Pulmonary artery endothelial cell (primary cell): ENCODE data around the gene PDZD7. TPM values are rescaled to one million over a fixed set of nuclear protein-coding genes. Genes with fewer than 3 reads are reported as not detected.

ENCODE experiments used
- DNase-seq: peaks from one replicate; pipeline ENCODE4 v3.0.0-alpha.2; 2011; ENCODE audit warnings: low read depth, low spot score
- total RNA-seq: library from RNA; depleted of rRNA; stranded (reverse); fragments of >200 nt; gene quantifications from 2 replicates; pipeline ENCODE4 v1.2.3, GENCODE V29; 2014

The PDZD7 gene
- total RNA-seq, 1 donor from 2014 or later: 0.46 TPM

DNA sequence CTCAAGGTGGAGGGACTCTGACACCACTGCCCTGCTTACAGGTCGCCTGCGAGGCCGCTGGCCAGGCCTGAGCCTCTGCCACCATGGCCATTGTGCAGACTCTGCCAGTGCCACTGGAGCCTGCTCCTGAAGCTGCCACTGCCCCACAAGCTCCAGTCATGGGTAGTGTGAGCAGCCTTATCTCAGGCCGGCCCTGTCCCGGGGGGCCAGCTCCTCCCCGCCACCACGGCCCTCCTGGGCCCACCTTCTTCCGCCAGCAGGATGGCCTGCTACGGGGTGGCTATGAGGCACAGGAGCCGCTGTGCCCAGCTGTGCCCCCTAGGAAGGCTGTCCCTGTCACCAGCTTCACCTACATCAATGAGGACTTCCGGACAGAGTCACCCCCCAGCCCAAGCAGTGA is 28.5 kb downstream of the PDZD7 start:
- no peak for DNase-seq

DNA sequence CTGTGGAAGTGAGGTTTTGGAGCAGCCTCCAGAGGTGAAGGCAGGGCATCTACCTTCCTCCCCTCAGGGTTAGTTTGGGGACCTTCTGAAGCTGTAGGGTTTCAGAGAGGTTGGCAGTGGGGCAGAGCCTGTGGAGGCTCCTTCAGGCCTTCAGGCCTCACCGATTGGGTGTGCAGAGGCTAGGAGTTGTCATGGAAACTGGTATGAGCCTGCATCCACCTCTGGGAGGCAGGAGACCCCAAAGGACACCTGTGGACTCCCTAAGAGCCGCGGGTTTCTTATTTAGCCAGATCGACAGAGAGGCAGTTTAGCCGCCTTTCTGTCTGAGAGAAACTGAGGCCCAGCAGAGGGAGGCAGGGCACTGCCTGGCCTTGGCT is 29.3 kb downstream of the PDZD7 start:
- no peak for DNase-seq

- peak; percentile 89 for DNase-seq
Measured at GRCh38 chr10:101000915-101001658, 29.8 kb downstream of the PDZD7 start.

DNA sequence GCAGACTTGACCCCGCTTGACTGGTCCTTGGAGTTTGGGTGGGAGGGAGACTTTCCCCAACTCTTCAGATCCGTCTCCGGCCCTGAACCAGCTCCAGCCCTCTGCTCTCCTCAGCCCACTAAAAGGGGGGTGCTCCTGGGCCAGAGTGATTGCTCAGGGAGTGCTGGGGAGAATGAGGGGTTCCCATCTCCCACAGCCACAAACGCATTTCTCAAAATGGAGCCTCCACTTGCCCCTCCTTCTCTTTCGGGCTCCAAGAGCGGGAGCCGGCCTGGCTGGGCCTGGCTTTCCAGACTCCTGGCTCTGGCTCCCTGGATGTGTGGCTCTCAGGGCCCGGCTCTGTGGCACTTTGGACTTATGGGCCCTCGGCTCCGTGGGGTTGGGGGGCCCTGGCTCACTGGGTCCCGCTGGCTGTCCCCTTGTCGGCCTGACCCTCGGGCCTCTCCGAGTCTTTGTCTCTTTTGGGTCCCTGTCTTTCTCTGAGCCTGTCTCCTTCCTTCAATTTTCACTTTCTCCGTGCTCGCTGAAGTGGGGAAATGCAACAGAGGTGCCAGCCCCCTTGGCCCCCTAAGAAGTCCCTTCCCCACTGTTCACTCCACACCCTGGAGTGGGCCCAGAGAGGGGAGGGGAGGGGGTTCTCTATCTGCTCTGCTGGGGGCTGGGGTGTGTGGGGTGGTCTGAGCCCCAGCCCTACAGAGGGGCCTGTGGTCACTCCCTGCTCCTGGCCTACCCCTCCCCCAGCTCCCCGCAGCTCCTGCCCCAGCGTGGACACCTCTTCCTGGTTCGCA is 30.6 kb downstream of the PDZD7 start:
- no peak for DNase-seq

DNA sequence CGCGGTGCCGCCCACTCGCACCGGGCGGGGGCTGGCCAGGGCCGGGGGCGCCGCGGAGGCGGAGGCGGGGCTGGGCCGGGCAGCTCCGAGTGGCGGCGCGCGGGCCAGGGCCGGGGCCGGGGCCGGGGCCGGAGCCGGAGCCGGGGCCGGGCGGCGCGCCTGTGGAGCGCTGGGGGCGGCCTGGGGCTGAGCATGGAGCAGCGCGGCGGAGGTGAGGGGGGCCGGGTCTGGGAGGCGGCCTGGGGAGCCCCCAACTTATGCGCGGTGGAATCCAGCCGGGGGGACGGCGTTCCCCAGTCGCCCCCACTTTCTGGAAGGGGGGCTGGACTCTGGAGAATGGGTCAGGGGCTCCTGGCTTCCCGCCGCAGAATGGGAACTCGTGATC is 31.2 kb downstream of the PDZD7 start, which contains the start of gene LZTS2:
Gene LZTS2 (plus strand): TSS at position 67 of the 385 bp plus-strand sequence. CDS start 2,731 bp downstream, outside the sequence.
- DNase-seq: no peak

GRCh38 chr10:100998991-100999741 is 31.8 kb downstream of the PDZD7 start:
- no peak for DNase-seq

GRCh38 chr10:100998183-100998990 is 32.5 kb downstream of the PDZD7 start:
- no peak for DNase-seq

- DNase-seq: no peak
Measured at GRCh38 chr10:100997360-100998182, 33.4 kb downstream of the PDZD7 start.

DNA sequence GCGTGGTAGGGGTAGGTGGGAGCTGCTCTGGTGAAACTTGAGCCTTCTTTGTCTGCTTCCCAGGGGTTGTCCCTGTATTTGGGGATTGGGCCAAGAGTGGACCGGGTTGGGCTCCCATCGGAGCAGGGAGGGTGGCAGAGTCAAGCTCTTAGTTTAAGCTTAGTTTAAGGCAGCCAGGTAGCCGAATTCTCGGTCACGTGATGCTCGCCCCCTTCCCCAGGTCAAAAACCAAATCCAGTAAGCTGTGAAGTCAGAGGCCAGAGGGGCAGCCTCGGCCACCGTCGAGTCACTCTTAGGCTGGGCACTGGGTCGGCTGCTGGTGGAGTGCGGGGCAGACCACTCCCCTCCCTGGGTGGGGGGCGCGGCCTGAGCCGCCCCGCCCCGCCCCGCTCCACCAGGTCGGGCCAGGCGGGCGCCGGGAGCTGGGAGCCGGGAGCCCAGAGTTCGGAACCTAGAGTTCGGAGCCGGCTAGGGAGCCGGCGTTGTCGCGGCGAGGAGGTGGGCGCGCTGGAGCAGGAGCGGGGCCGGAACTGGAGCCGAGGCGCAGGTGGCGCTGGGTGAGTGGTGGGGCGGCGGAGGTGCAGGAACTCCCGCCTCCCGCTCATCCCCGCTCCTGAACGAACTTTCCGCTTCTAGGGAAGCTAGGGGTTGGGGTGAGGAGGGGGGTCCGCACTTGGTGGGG is 34.1 kb downstream of the PDZD7 start:
- no peak for DNase-seq

DNA sequence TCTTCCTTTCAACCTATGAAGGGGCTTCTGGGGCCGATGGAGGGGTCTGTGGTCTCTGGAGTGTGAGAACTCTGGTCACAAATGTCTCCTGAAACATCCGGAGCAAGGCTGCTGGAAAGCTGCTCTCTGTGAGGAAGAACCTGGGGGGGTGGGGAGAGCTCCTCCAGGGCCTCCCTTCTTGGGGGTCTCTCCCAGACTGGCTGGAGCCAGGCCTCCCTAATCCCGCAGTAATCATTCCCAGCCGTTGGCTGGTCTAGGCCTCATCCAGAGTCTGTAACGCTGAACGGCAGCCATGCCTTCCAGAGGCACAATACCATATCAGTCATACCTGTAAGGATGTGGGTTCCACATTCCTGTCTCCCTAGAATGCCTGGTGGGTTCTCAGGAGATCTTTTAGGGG is 35.7 kb downstream of the PDZD7 start:
- no peak for DNase-seq

GRCh38 chr10:100993986-100994708 is 36.8 kb downstream of the PDZD7 start:
- no peak for DNase-seq

DNA sequence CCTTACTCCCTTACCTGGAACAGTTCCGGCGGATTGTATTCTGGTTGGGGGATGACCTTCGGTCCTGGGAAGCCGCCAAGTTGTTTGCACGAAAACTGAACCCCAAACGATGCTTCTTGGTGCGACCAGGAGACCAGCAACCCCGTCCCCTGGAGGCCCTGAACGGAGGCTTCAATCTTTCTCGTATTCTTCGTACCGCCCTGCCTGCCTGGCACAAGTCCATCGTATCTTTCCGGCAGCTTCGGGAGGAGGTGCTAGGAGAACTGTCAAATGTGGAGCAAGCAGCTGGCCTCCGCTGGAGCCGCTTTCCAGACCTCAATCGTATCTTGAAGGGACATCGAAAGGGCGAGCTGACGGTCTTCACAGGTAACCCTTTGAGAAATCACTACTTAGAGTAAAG is 41.8 kb downstream of the PDZD7 start:
- DNase-seq: no peak

- no peak for DNase-seq
Measured at GRCh38 chr10:100988166-100988565, 42.8 kb downstream of the PDZD7 start.

DNA sequence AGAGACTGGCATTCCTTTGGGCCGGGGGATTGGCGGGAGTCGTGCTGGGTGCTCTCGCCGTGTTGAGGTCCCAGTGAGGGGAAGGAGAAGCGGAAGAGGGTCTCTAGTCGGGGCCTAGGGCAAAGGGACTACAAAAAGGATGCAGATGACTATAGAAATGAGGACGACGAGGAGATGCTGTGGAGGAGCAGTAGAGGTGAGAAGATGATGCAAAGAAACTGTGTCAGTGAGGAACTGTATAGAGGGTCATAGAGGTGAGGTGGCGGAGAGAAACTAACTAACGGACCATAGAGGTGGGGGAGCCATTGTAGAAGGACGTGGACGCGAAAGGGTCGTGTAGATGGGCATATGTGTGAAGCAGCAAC is 43.3 kb downstream of the PDZD7 start:
- DNase-seq: no peak

- no peak for DNase-seq
Measured at GRCh38 chr10:100986952-100987684, 43.8 kb downstream of the PDZD7 start, which contains the start of the genes MRPL43 and TWNK. TSS of gene MRPL43 (minus strand) at chr10:100987497. CDS start at chr10:100987443, 54 bp downstream. TSS of gene TWNK (plus strand) at chr10:100987543. CDS start at chr10:100988211, 668 bp downstream.

DNA sequence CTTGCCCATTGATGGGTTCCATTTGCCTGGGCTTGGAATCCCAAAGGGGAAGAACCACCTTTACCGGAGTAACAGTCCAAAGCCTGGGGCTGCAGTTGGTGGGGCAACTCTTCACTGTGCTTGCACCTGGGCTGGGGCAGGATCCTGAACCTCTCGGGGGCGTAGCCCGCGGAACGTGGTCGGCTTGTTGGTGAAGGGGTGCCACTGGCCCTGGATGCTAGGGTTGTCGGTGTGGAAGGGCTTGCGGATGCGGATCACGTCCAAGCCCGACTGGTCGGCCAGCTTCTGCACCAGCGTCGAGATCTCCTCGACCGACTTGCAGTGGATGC is 44.3 kb downstream of the PDZD7 start:
- no peak for DNase-seq

- no peak for DNase-seq
Measured at GRCh38 chr10:100985336-100985735, 45.6 kb downstream of the PDZD7 start.

- no peak for DNase-seq
Measured at GRCh38 chr10:100984672-100985177, 46.2 kb downstream of the PDZD7 start.
